IMR-90 (cell line): ENCODE measurements around the gene DSCAML1. TPM values are rescaled to one million over a fixed set of nuclear protein-coding genes. Genes with fewer than 3 reads are reported as not detected.

Experiments used
- ATAC-seq: fragments of 200-7000 bp; cut with Tn5 transposase; 2 replicates; pipeline ENCODE4 v1.9.1; 2020; ENCODE audit warnings: low read depth, mild to moderate bottlenecking, moderate library complexity
- BruUV-seq: library from RNA; stranded (reverse); fragments of 400-500 nt; replicated peaks from 2 replicates; lab custom pipeline; 2021; lab: Mats Ljungman, UMichigan
- CTCF ChIA-PET: fragments of 300-600 bp; formaldehyde crosslinking; extraction: SDS; loops from one replicate; lab custom pipeline; 2021; ENCODE audit warnings: antibody characterized with exemption; lab: Yijun Ruan, JAX
- POLR2A ChIA-PET: fragments of 300-600 bp; sonication (Branson Sonifier 250); formaldehyde crosslinking; loops from one replicate; lab custom pipeline; 2022; ENCODE audit warnings: antibody characterized with exemption; ENCODE audit not compliant: unreplicated experiment; lab: Charles Lee
- DNase-seq: peaks from one replicate; pipeline ENCODE4 v3.0.0; 2013
- H2AFZ ChIP-seq: replicated peaks from 2 replicates; pipeline ENCODE3; 2013; ENCODE audit warnings: low read length, mild to moderate bottlenecking; ENCODE audit not compliant: poor library complexity
- H2AK5ac ChIP-seq: 2 replicates; pipeline ENCODE4 v1.6.1; 2013; ENCODE audit warnings: low read depth, low read length, inconsistent platforms
- H2AK9ac ChIP-seq: replicated peaks from 2 replicates; pipeline ENCODE3; 2013; ENCODE audit warnings: mild to moderate bottlenecking, low read depth, low read length, moderate library complexity; ENCODE audit not compliant: poor library complexity
- H2BK120ac ChIP-seq: 2 replicates; pipeline ENCODE4 v1.6.1; 2013; ENCODE audit warnings: low read depth, low read length, inconsistent platforms
- H2BK15ac ChIP-seq: 3 replicates; pipeline ENCODE4 v1.6.1; 2013; ENCODE audit warnings: low read depth, low read length, inconsistent platforms
- H2BK20ac ChIP-seq: 2 replicates; pipeline ENCODE4 v1.6.1; 2013; ENCODE audit warnings: low read depth, mild to moderate bottlenecking, inconsistent platforms, low read length, moderate library complexity
- H2BK5ac ChIP-seq: 2 replicates; pipeline ENCODE4 v1.6.1; 2013; ENCODE audit warnings: mild to moderate bottlenecking, low read depth, low read length, inconsistent platforms; ENCODE audit not compliant: poor library complexity, severe bottlenecking
- H3K14ac ChIP-seq: replicated peaks from 2 replicates; pipeline ENCODE4 v1.6.1; 2013; ENCODE audit warnings: low read depth, low read length, inconsistent platforms
- H3K18ac ChIP-seq: 2 replicates; pipeline ENCODE4 v1.6.1; 2013; ENCODE audit warnings: low read depth, low read length, control low read depth
- H3K23ac ChIP-seq: 2 replicates; pipeline ENCODE4 v1.6.1; 2013; ENCODE audit warnings: low read depth, low read length, inconsistent platforms
- H3K27ac ChIP-seq: 2 replicates; pipeline ENCODE4 v1.5.1; 2013; ENCODE audit warnings: mild to moderate bottlenecking, control low read depth, low read length; ENCODE audit not compliant: insufficient read depth
- H3K27me3 ChIP-seq: 2 replicates; pipeline ENCODE4 v1.6.1; 2013; ENCODE audit warnings: low read length; ENCODE audit not compliant: control insufficient read depth, insufficient read depth
- H3K36me3 ChIP-seq: 2 replicates; pipeline ENCODE4 v1.6.1; 2013; ENCODE audit warnings: low read length, mixed read lengths; ENCODE audit not compliant: control insufficient read depth, insufficient read depth
- H3K4ac ChIP-seq: 2 replicates; pipeline ENCODE4 v1.6.1; 2013; ENCODE audit warnings: low read depth, low read length, inconsistent platforms
- H3K4me1 ChIP-seq: 2 replicates; pipeline ENCODE4 v1.6.1; 2013; ENCODE audit warnings: low read length, mixed read lengths; ENCODE audit not compliant: control insufficient read depth, insufficient read depth
- H3K4me2 ChIP-seq: 2 replicates; pipeline ENCODE4 v1.6.1; 2013; ENCODE audit warnings: low read depth, mild to moderate bottlenecking, control low read depth, low read length, moderate library complexity
- H3K4me3 ChIP-seq: 2 replicates; pipeline ENCODE4 v1.5.1; 2013; ENCODE audit warnings: low read depth, mild to moderate bottlenecking, control low read depth, low read length, moderate library complexity; ENCODE audit not compliant: insufficient read depth
- H3K56ac ChIP-seq: 2 replicates; pipeline ENCODE4 v1.6.1; 2013; ENCODE audit warnings: low read length, inconsistent platforms; ENCODE audit not compliant: insufficient read depth; ENCODE audit errors: extremely low read depth
- H3K79me1 ChIP-seq, 2 experiments: 2 replicates each; pipeline ENCODE4 v1.6.1; 2013; ENCODE audit warnings: low read length in 2 of 2, inconsistent platforms in 1 of 2, low read depth in 1 of 2
- H3K9ac ChIP-seq: 2 replicates; pipeline ENCODE4 v1.6.1; 2013; ENCODE audit warnings: low read depth, low read length, control low read depth
- H3K9me1 ChIP-seq: 2 replicates; pipeline ENCODE4 v1.6.1; 2013; ENCODE audit warnings: low read length, inconsistent platforms; ENCODE audit not compliant: insufficient read depth
- H3K9me3 ChIP-seq: 2 replicates; pipeline ENCODE4 v1.6.1; 2013; ENCODE audit warnings: low read length; ENCODE audit not compliant: control insufficient read depth, insufficient read depth
- H4K20me1 ChIP-seq: 2 replicates; pipeline ENCODE4 v1.6.1; 2013; ENCODE audit warnings: low read length, inconsistent platforms; ENCODE audit not compliant: insufficient read depth
- H4K5ac ChIP-seq: 2 replicates; pipeline ENCODE4 v1.6.1; 2013; ENCODE audit warnings: mild to moderate bottlenecking, low read depth, low read length, control low read depth
- H4K8ac ChIP-seq, 2 experiments: 2 replicates each; pipeline ENCODE4 v1.6.1; 2013; ENCODE audit warnings: low read depth in 2 of 2, low read length in 2 of 2, control low read depth in 1 of 2, inconsistent platforms in 1 of 2
- H4K91ac ChIP-seq: 2 replicates; pipeline ENCODE4 v1.6.1; 2013; ENCODE audit warnings: low read depth, low read length, inconsistent platforms; ENCODE audit not compliant: insufficient read depth
- BHLHE40 ChIP-seq: fragments of 150-350 bp; IDR thresholded peaks from 2 replicates; pipeline ENCODE4 v1.6.1; 2016; ENCODE audit warnings: mild to moderate bottlenecking, low read depth, low read length
- CEBPB ChIP-seq: IDR thresholded peaks from 2 replicates; pipeline ENCODE4 v1.6.1; 2012; ENCODE audit warnings: low read depth, low read length, improper control_type of control experiment
- CTCF ChIP-seq: conservative IDR thresholded peaks from 2 replicates; pipeline ENCODE4 v1.5.1; 2012; ENCODE audit warnings: mild to moderate bottlenecking, low read depth, low read length, improper control_type of control experiment
- FOS ChIP-seq: fragments of 150-350 bp; IDR thresholded peaks from 2 replicates; pipeline ENCODE4 v1.6.1; 2016; ENCODE audit warnings: low read depth, low read length
- MAFK ChIP-seq: IDR thresholded peaks from 2 replicates; pipeline ENCODE4 v1.6.1; 2012; ENCODE audit warnings: low read depth, low read length, improper control_type of control experiment
- MAZ ChIP-seq: IDR thresholded peaks from 2 replicates; pipeline ENCODE4 v1.6.1; 2012; ENCODE audit warnings: low read depth, mild to moderate bottlenecking, low read length, improper control_type of control experiment, moderate library complexity, borderline replicate concordance
- MXI1 ChIP-seq: IDR thresholded peaks from 2 replicates; pipeline ENCODE4 v1.6.1; 2012; ENCODE audit warnings: low read depth, mild to moderate bottlenecking, low read length, moderate library complexity, borderline replicate concordance
- POLR2A ChIP-seq: IDR thresholded peaks from 2 replicates; pipeline ENCODE4 v1.6.1; 2012; ENCODE audit warnings: mild to moderate bottlenecking, low read depth, low read length
- RAD21 ChIP-seq: IDR thresholded peaks from 2 replicates; pipeline ENCODE4 v1.6.1; 2012; ENCODE audit warnings: low read length, improper control_type of control experiment
- RFX5 ChIP-seq: IDR thresholded peaks from 2 replicates; pipeline ENCODE4 v1.8.0; 2012; ENCODE audit warnings: low read depth, mild to moderate bottlenecking, low read length, moderate library complexity
- USF2 ChIP-seq: fragments of 150-350 bp; IDR thresholded peaks from 2 replicates; pipeline ENCODE4 v1.6.1; 2017; ENCODE audit warnings: mild to moderate bottlenecking, antibody characterized with exemption, low read length, low read depth
- WGBS, 2 experiments: methylation state at CpG; one replicate each; pipeline versions ENCODE4 v1.1.5 to v1.1.7; 2013; ENCODE audit warnings: missing lambda C conversion rate in 2 of 2; ENCODE audit not compliant: insufficient read length in 1 of 2; ENCODE audit errors: extremely low coverage in 2 of 2; 5-methylcytosine and 5-hydroxymethylcytosine counted together
- dilution Hi-C: fragments of 300-500 bp; cut with HindIII; formaldehyde crosslinking; loops from one replicate; pipeline ENCODE4 v1.14.3; 2018; ENCODE audit warnings: low sequenced_read_pairs; ENCODE audit not compliant: unreplicated experiment
- in situ Hi-C: fragments of 300-500 bp; cut with MboI; formaldehyde crosslinking; loops from 3 replicates; pipeline ENCODE4 v1.14.3; 2019; ENCODE audit warnings: low sequenced_read_pairs, inconsistent platforms, mixed read lengths
- intact Hi-C: fragments of 100-400 bp; cut with micrococcal nuclease; formaldehyde crosslinking; loops from 2 replicates; pipeline ENCODE4 v1.10.0; 2022
- polyA plus RNA-seq, 3 experiments: library from polyadenylated mRNA; depleted of rRNA; stranded (reverse); fragments of >200 nt; gene quantifications; 2 replicates each; pipeline ENCODE4 v1.2.3, GENCODE V29; 2012; ENCODE audit warnings: low replicate concordance in 1 of 3
- total RNA-seq: library from RNA; depleted of rRNA; stranded (reverse); fragments of >200 nt; gene quantifications from 2 replicates; pipeline ENCODE4 v1.2.3, GENCODE V29; 2012
- TF ChIP-seq, protein P1 (sequence below): fragments of 150-350 bp; IDR thresholded peaks from 2 replicates; pipeline ENCODE4 v1.6.1; 2016; ENCODE audit warnings: low read depth, mild to moderate bottlenecking, low read length, moderate library complexity, borderline replicate concordance

DSCAML1 gene
- total and polyA plus RNA-seq, 2 of the 4 experiments (the other 2 are of a cell fraction), result not detected

DNA sequence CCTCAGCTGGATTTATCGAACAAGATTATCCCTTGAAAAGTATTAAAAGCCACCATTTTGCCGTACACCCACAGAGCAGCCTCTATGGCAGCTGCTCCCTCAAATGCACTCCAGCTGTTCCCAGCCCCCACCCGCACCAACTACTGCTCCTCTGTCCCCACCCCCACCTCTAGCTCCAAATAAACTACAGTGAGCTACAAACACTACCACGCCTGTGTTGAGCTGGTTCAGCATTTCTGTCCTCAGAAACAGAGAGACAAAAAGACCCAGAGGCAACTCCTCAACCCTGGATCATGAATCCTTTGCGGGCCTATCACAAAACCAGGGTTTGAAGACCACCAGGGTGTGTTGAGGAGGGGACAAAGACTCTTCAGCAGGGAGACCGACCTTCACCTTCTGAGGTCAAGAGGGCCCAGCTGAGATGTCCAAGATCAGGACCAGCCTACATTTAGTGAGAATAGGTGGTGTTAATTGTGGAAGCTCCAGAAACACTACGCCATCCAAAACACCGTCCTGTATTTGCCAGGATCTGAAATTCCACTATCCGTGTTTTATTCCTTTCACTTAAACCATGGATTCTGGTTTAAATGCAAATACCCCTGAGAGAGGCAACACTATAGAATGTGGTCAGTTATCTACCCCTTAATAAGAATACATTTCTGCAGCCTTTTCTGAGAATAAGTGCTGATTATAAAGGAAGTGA, 195.9 kb downstream of the DSCAML1 start:
- no peak for TF ChIP-seq MAZ
- TF ChIP-seq RAD21, result no peak
- no peak for TF ChIP-seq CTCF
- TF ChIP-seq CEBPB, result no peak
- no peak for TF ChIP-seq POLR2A
- no peak for TF ChIP-seq MAFK
- no peak for TF ChIP-seq USF2
- TF ChIP-seq MXI1, result no peak
- TF ChIP-seq BHLHE40, result no peak
- no peak for TF ChIP-seq RFX5
- TF ChIP-seq, protein P1, sequence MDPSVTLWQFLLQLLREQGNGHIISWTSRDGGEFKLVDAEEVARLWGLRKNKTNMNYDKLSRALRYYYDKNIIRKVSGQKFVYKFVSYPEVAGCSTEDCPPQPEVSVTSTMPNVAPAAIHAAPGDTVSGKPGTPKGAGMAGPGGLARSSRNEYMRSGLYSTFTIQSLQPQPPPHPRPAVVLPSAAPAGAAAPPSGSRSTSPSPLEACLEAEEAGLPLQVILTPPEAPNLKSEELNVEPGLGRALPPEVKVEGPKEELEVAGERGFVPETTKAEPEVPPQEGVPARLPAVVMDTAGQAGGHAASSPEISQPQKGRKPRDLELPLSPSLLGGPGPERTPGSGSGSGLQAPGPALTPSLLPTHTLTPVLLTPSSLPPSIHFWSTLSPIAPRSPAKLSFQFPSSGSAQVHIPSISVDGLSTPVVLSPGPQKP, result no peak
- TF ChIP-seq FOS, result no peak
- intact Hi-C loops (no loop called here), in situ Hi-C loops (no loop called here), dilution Hi-C loops (no loop called here)
- Histone ChIP-seq H3K79me1 (no peaks in the 10 kb centered on the region), H3K9me3 (no peaks in the 10 kb centered on the region), H3K9me1 (no peaks in the 10 kb centered on the region), H2BK5ac (no peak overlapping the region), H3K4me1 (no peaks in the 10 kb centered on the region), H3K4me3 (no peak overlapping the region), H2BK15ac (no peak overlapping the region), H4K8ac (no peak overlapping the region), H3K23ac (no peak overlapping the region), H4K20me1 (no peaks in the 10 kb centered on the region), H2AK5ac (no peak overlapping the region), H3K27me3 (peaks cover 13% of the 10 kb centered on the region), H3K9ac (no peak overlapping the region), H3K36me3 (no peaks in the 10 kb centered on the region), H4K5ac (no peak overlapping the region), H2AK9ac (no peak overlapping the region), H3K4ac (no peak overlapping the region), H3K18ac (no peak overlapping the region), H3K14ac (no peak overlapping the region), H2BK20ac (no peak overlapping the region), H2BK120ac (no peak overlapping the region), H3K4me2 (no peak overlapping the region), H2AFZ (no peak overlapping the region), H3K56ac (no peak overlapping the region), H3K27ac (no peak overlapping the region), H4K91ac (no peak overlapping the region)
- CTCF ChIA-PET, result no interaction called here
- DNase-seq (no peak), ATAC-seq (no peak)
- no TSS peak for BruUV-seq
- POLR2A ChIA-PET, result no interaction called here
- 43% methylated on average over 2 of the region's 9 CpGs; no CpG with 5 or more reads in 1 of the 2 experiments for WGBS, 2 experiments
